OCI-LY7 (cell line): ENCODE data around the gene SPTLC2. TPM values are rescaled to one million over a fixed set of nuclear protein-coding genes. Genes with fewer than 3 reads are reported as not detected.
"Not testable (repeated sequence)": the region's sequence is repeated elsewhere in the genome, so short reads cannot be mapped to it uniquely, and the experiment has no call there.

Source experiments
- BruUV-seq: library from RNA; stranded (reverse); fragments of 400-500 nt; replicated peaks from 2 replicates; lab custom pipeline; 2021; lab: Mats Ljungman, UMichigan
- CTCF ChIA-PET: fragments of 300-600 bp; sonication (Branson Sonifier 250); formaldehyde crosslinking; loops from one replicate; lab custom pipeline; 2022; ENCODE audit warnings: antibody characterized with exemption; ENCODE audit not compliant: unreplicated experiment; lab: Charles Lee
- POLR2A ChIA-PET: fragments of 300-600 bp; sonication (Branson Sonifier 250); formaldehyde crosslinking; loops from one replicate; lab custom pipeline; 2022; ENCODE audit warnings: antibody characterized with exemption; lab: Charles Lee
- DNase-seq: peaks from one replicate; pipeline ENCODE4 v3.0.0-alpha.2; 2015; ENCODE audit warnings: low spot score
- H2AFZ ChIP-seq: fragments of 200-600 bp; sonication (generic), shearing (Covaris generic); 2 replicates; pipeline ENCODE4 v1.6.1; 2014; ENCODE audit warnings: mild to moderate bottlenecking, antibody characterized with exemption, low read length, moderate library complexity
- H3K27ac ChIP-seq: fragments of 200-600 bp; sonication (generic); 2 replicates; pipeline ENCODE4 v1.5.1; 2014; ENCODE audit warnings: mixed run types, low read depth, mild to moderate bottlenecking, moderate library complexity, low read length, inconsistent platforms; ENCODE audit not compliant: poor library complexity, severe bottlenecking
- H3K36me3 ChIP-seq: fragments of 200-600 bp; sonication (generic); 2 replicates; pipeline ENCODE4 v1.6.1; 2014; ENCODE audit warnings: mild to moderate bottlenecking, antibody characterized with exemption, low read length, moderate library complexity, mixed read lengths; ENCODE audit not compliant: insufficient read depth
- H3K4me1 ChIP-seq: fragments of 200-600 bp; sonication (generic); 2 replicates; pipeline ENCODE4 v1.5.1; 2014; ENCODE audit warnings: mild to moderate bottlenecking, low read length; ENCODE audit not compliant: insufficient read depth, poor library complexity, severe bottlenecking
- H3K4me2 ChIP-seq: fragments of 200-600 bp; sonication (generic); 2 replicates; pipeline ENCODE4 v1.6.1; 2014; ENCODE audit warnings: mild to moderate bottlenecking, low read length
- H3K4me3 ChIP-seq: fragments of 200-600 bp; sonication (generic); 2 replicates; pipeline ENCODE4 v1.5.1; 2014; ENCODE audit warnings: mild to moderate bottlenecking, low read depth, low read length; ENCODE audit not compliant: poor library complexity, severe bottlenecking
- H3K79me2 ChIP-seq: fragments of 200-600 bp; sonication (generic); 2 replicates; pipeline ENCODE4 v1.6.1; 2016; ENCODE audit warnings: low read depth, mild to moderate bottlenecking, low read length, moderate library complexity, mixed read lengths; ENCODE audit not compliant: insufficient read depth
- H3K9me2 ChIP-seq: fragments of 200-600 bp; sonication (generic); 2 replicates; pipeline ENCODE4 v1.6.1; 2016; ENCODE audit warnings: mild to moderate bottlenecking, low read length, mixed read lengths; ENCODE audit not compliant: insufficient read depth
- H3K9me3 ChIP-seq: fragments of 200-600 bp; sonication (generic); 2 replicates; pipeline ENCODE4 v1.6.1; 2014; ENCODE audit warnings: mild to moderate bottlenecking, mixed run types, low read length, mixed read lengths
- H4K20me1 ChIP-seq: fragments of 200-600 bp; sonication (generic); 2 replicates; pipeline ENCODE4 v1.6.1; 2014; ENCODE audit warnings: mild to moderate bottlenecking, antibody characterized with exemption, low read length, moderate library complexity, mixed read lengths; ENCODE audit not compliant: insufficient read depth
- EZH2phosphoT487 ChIP-seq: fragments of 200-600 bp; sonication (generic); IDR thresholded peaks from 2 replicates; pipeline ENCODE4 v1.6.1; 2018; ENCODE audit warnings: low read depth, borderline replicate concordance, mild to moderate bottlenecking, mixed run types, antibody characterized with exemption, low read length, moderate library complexity, mixed read lengths
- intact Hi-C: fragments of 100-400 bp; cut with micrococcal nuclease; formaldehyde crosslinking; loops from one replicate; pipeline ENCODE4 v1.10.0; 2022; ENCODE audit not compliant: unreplicated experiment
- total RNA-seq, 2 experiments: library from RNA; depleted of rRNA in 1 of 2; stranded (reverse); fragments of >200 nt in 1 of 2; shearing (Covaris generic) in 1 of 2; gene quantifications; 2 replicates each; pipeline ENCODE4 v1.2.3, GENCODE V29; 2014 to 2022
- TF ChIP-seq, protein P1 (sequence below): fragments of 200-600 bp; sonication (generic); conservative IDR thresholded peaks from 2 replicates; pipeline ENCODE4 v1.5.1; 2014; ENCODE audit warnings: mild to moderate bottlenecking, antibody characterized with exemption, low read length, moderate library complexity, mixed read lengths

The SPTLC2 gene
- total RNA-seq, 2 experiments from 2014 or later = 14.7 to 45.1 TPM

DNA sequence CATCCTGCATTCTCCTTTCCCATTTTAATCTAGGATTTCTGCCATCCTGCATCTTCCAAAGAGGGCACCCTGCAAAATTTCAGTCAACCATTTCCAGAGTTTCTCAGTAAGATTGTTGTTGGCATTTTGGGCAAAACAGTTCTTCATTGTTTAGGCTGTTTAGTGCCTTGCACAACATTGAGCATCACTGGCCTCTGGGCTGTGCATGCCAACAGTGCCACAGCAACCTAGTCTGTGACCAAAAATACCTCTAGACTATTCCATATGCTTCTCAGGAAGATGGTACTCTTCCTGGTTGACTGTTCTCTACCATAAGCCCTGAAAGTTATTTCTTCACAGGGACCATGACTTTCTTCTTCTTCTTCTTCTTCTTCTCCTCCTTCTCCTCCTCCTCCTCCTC is 85.4 kb downstream of the SPTLC2 start:
- ChIA-PET POLR2A (interaction anchor here (0.6 kb wide), 1 partner anchor 278 kb away, joined by 7 read pairs; no protein-coding TSS in a partner anchor), CTCF (no interaction called here)
- TF ChIP-seq, protein P1, sequence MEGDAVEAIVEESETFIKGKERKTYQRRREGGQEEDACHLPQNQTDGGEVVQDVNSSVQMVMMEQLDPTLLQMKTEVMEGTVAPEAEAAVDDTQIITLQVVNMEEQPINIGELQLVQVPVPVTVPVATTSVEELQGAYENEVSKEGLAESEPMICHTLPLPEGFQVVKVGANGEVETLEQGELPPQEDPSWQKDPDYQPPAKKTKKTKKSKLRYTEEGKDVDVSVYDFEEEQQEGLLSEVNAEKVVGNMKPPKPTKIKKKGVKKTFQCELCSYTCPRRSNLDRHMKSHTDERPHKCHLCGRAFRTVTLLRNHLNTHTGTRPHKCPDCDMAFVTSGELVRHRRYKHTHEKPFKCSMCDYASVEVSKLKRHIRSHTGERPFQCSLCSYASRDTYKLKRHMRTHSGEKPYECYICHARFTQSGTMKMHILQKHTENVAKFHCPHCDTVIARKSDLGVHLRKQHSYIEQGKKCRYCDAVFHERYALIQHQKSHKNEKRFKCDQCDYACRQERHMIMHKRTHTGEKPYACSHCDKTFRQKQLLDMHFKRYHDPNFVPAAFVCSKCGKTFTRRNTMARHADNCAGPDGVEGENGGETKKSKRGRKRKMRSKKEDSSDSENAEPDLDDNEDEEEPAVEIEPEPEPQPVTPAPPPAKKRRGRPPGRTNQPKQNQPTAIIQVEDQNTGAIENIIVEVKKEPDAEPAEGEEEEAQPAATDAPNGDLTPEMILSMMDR = no peak
- TF ChIP-seq EZH2phosphoT487 = no peak

DNA sequence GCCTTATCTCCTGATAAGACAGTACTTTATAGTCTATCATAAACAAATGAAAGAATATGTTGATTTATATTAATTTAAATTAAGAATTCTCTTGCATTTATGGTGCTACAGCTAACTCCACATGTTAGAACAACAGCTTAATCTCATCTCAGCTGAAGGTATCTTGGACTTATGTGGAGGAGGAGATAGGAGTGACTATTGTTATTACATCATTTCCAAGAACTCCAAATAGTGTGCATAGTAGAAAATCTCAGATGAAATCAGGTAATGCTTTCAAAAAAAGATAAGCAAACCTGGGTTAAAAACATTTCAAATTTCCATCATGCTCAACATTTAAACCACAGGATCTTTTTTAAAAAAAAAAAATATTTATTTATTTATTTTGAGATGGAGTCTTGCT is 86.5 kb downstream of the SPTLC2 start:
- Histone ChIP-seq H3K36me3 (peaks cover 28% of the 10 kb centered on the region), H4K20me1 (no peaks in the 10 kb centered on the region), H3K9me2 (no peaks in the 10 kb centered on the region), H2AFZ (no peak overlapping the region), H3K27ac (no peak overlapping the region), H3K79me2 (no peaks in the 10 kb centered on the region), H3K4me2 (no peak overlapping the region), H3K4me1 (no peaks in the 10 kb centered on the region), H3K4me3 (no peak overlapping the region), H3K9me3 (no peaks in the 10 kb centered on the region)
- ChIA-PET POLR2A (interaction anchor here (0.7 to 1.0 kb wide), 2 partner anchors 12 to 63 kb away, joined by 3 read pairs; no protein-coding TSS in a partner anchor), CTCF (no interaction called here)
- TF ChIP-seq, protein P1 = no peak
- TF ChIP-seq EZH2phosphoT487 = no peak
- BruUV-seq = no TSS peak
- intact Hi-C loops = no loop called here
- no peak for DNase-seq

More for the DNA sequence above, 85.4 kb downstream of the SPTLC2 start:
- Histone ChIP-seq H3K4me1 (no peaks in the 10 kb centered on the region), H3K27ac (no peak overlapping the region), H3K4me2 (no peak overlapping the region), H3K4me3 (no peak overlapping the region), H3K79me2 (no peaks in the 10 kb centered on the region), H3K9me3 (no peaks in the 10 kb centered on the region), H3K36me3 (peaks cover 38% of the 10 kb centered on the region), H3K9me2 (no peaks in the 10 kb centered on the region), H2AFZ (no peak overlapping the region), H4K20me1 (no peaks in the 10 kb centered on the region)
- BruUV-seq = no TSS peak
- DNase-seq = no peak
- intact Hi-C loops = no loop called here

DNA sequence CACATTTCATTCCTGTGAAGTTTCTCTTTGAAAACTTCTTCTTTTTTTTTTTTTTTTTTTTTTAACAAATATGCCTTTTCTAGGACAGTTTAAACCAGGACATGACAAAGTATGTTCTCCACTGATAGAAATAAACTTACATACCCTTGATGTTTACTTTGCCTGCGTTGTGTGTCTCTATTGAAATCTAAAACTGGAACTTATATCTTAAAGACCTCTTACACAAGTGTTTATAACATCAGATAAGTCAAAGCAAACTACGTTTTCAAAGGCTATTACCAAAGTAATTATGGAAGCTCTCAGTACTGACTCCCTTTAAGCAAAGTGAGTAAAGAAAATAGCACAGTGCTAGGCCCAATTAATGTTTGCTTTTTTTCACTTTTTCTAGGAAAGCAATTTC is 87.2 kb downstream of the SPTLC2 start:
- Histone ChIP-seq H3K27ac (no peak overlapping the region), H4K20me1 (no peaks in the 10 kb centered on the region), H2AFZ (no peak overlapping the region), H3K4me3 (no peak overlapping the region), H3K9me3 (no peaks in the 10 kb centered on the region), H3K9me2 (no peaks in the 10 kb centered on the region), H3K4me1 (no peaks in the 10 kb centered on the region), H3K4me2 (no peak overlapping the region), H3K79me2 (no peaks in the 10 kb centered on the region), H3K36me3 (peaks cover 21% of the 10 kb centered on the region)
- intact Hi-C loops = no loop called here
- ChIA-PET POLR2A (interaction anchor here (0.7 to 1.1 kb wide), 4 partner anchors 11 to 16 kb away, joined by 3 to 4 read pairs (median 3); no protein-coding TSS in a partner anchor), CTCF (no interaction called here)
- no peak for DNase-seq
- BruUV-seq = no TSS peak
- TF ChIP-seq, protein P1 = no peak
- no peak for TF ChIP-seq EZH2phosphoT487

DNA sequence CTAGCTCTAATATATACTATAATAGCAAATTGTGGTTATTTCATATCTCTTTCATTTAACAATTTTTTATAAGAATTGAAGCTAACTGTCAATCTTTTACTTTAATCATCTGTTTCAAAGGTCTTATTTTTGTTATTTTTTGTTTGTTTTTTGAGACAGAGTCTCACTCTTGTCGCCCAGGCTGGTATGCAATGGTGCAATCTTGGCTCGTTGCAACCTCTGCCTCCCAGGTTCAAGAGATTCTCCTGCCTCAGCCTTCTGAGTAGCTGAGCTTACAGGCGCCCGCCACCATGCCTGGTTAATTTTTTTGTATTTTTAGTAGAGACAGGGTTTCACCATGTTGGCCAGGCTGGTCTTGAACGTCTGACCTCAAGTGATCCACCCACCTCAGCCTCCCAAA is 87.7 kb downstream of the SPTLC2 start:
- H3K4me1 ChIP-seq, DNase-seq, H2AFZ ChIP-seq, H3K27ac ChIP-seq, H3K4me2 ChIP-seq, H3K9me3 ChIP-seq, intact Hi-C loops, H3K79me2 ChIP-seq, H3K4me3 ChIP-seq, H3K9me2 ChIP-seq, CTCF ChIA-PET, BruUV-seq, H4K20me1 ChIP-seq: not testable (repeated sequence)
- POLR2A ChIA-PET = interaction anchor here (0.8 to 1.1 kb wide), 3 partner anchors 11 to 15 kb away, joined by 3 to 4 read pairs (median 3); no protein-coding TSS in a partner anchor
- peaks cover 16% of the 10 kb centered on the region for H3K36me3 ChIP-seq
